HepG2 (cell line): ENCODE data around the gene GPATCH3. TPM values are rescaled to one million over a fixed set of nuclear protein-coding genes. Genes with fewer than 3 reads are reported as not detected.
A peak's percentile ranks its signal among the peaks of the same experiment; 100 is the strongest.

ENCODE experiments used
- BRCA1 ChIP-seq: sonication (generic); formaldehyde crosslinking; IDR thresholded peaks from 2 replicates; pipeline ENCODE4 v1.4.0; 2020; ENCODE audit warnings: missing genetic modification reagents
- CBX1 ChIP-seq: IDR thresholded peaks from one replicate; pipeline ENCODE4 v1.6.1; 2016; ENCODE audit warnings: antibody characterized with exemption, low read depth
- GFI1 ChIP-seq: sonication (generic); formaldehyde crosslinking; IDR thresholded peaks from 2 replicates; pipeline ENCODE4 v1.5.0; 2020; ENCODE audit warnings: missing genetic modification reagents, mild to moderate bottlenecking, borderline replicate concordance
- JDP2 ChIP-seq: sonication (generic); formaldehyde crosslinking; IDR thresholded peaks from 2 replicates; pipeline ENCODE4 v1.8.1; 2022; ENCODE audit warnings: missing genetic modification reagents, borderline replicate concordance
- KDM5A ChIP-seq: fragments of 200-600 bp; sonication (generic); IDR thresholded peaks from 2 replicates; pipeline ENCODE4 v1.7.0; 2018; ENCODE audit warnings: antibody characterized with exemption, mild to moderate bottlenecking, low read length, borderline replicate concordance
- LBX2 ChIP-seq: sonication (generic); formaldehyde crosslinking; IDR thresholded peaks from 2 replicates; pipeline ENCODE4 v1.5.0; 2020; ENCODE audit warnings: missing genetic modification reagents, mild to moderate bottlenecking, borderline replicate concordance
- MTA3 ChIP-seq: sonication (generic); formaldehyde crosslinking; IDR thresholded peaks from 2 replicates; pipeline ENCODE4 v1.4.0; 2020; ENCODE audit warnings: missing genetic modification reagents
- MTERF4 ChIP-seq: sonication (generic); formaldehyde crosslinking; IDR thresholded peaks from 2 replicates; pipeline ENCODE4 v1.8.0; 2023; ENCODE audit warnings: mild to moderate bottlenecking, missing genetic modification reagents
- NAIF1 ChIP-seq: sonication (generic); formaldehyde crosslinking; IDR thresholded peaks from 2 replicates; pipeline ENCODE4 v1.5.0; 2020; ENCODE audit warnings: mild to moderate bottlenecking, missing genetic modification reagents, borderline replicate concordance
- NCOA2 ChIP-seq: sonication (generic); formaldehyde crosslinking; IDR thresholded peaks from 2 replicates; pipeline ENCODE4 v1.8.0; 2022; ENCODE audit warnings: inconsistent platforms
- PRDM4 ChIP-seq: sonication (generic); formaldehyde crosslinking; IDR thresholded peaks from 2 replicates; pipeline ENCODE4 v1.9.0; 2021; ENCODE audit warnings: missing genetic modification reagents, borderline replicate concordance
- RCOR2 ChIP-seq: IDR thresholded peaks from 2 replicates; pipeline ENCODE4 v1.6.1; 2016; ENCODE audit warnings: missing biosample characterization, missing genetic modification reagents
- RXRB ChIP-seq: IDR thresholded peaks from 2 replicates; pipeline ENCODE4 v1.6.1; 2016; ENCODE audit warnings: borderline replicate concordance, missing genetic modification reagents, missing compliant biosample characterization
- SALL1 ChIP-seq: sonication (generic); formaldehyde crosslinking; IDR thresholded peaks from 2 replicates; pipeline ENCODE4 v1.8.0; 2022; ENCODE audit warnings: mild to moderate bottlenecking, missing genetic modification reagents
- SMAD3 ChIP-seq: sonication (generic); formaldehyde crosslinking; IDR thresholded peaks from 2 replicates; pipeline ENCODE4 v1.4.0; 2020; ENCODE audit warnings: missing genetic modification reagents
- TAF15 ChIP-seq: fragments of 200-400 bp; formaldehyde crosslinking; IDR thresholded peaks from one replicate; pipeline ENCODE4 v1.6.1; 2018; ENCODE audit warnings: mild to moderate bottlenecking, low read depth, low read length; ENCODE audit not compliant: poor library complexity, severe bottlenecking
- TCF7 ChIP-seq: sonication (generic); IDR thresholded peaks from 2 replicates; pipeline ENCODE4 v1.6.1; 2016; ENCODE audit warnings: antibody characterized with exemption, low read depth
- ZBTB2 ChIP-seq: sonication (generic); formaldehyde crosslinking; IDR thresholded peaks from 2 replicates; pipeline ENCODE4 v1.8.0; 2022; ENCODE audit warnings: low read depth, missing genetic modification reagents
- ZBTB25 ChIP-seq: IDR thresholded peaks from 2 replicates; pipeline ENCODE4 v1.6.1; 2018; ENCODE audit warnings: missing genetic modification reagents
- ZFP36L2 ChIP-seq: sonication (generic); formaldehyde crosslinking; IDR thresholded peaks from 2 replicates; pipeline ENCODE4 v1.4.0; 2020; ENCODE audit warnings: missing genetic modification reagents
- ZNF326 ChIP-seq: sonication (generic); formaldehyde crosslinking; IDR thresholded peaks from 2 replicates; pipeline ENCODE4 v1.4.0; 2020; ENCODE audit warnings: missing genetic modification reagents, borderline replicate concordance
- ZNF629 ChIP-seq: sonication (generic); formaldehyde crosslinking; conservative IDR thresholded peaks from 2 replicates; pipeline ENCODE4 v1.5.0; 2020; ENCODE audit warnings: missing genetic modification reagents
- ZSCAN25 ChIP-seq: sonication (generic); formaldehyde crosslinking; IDR thresholded peaks from 2 replicates; pipeline ENCODE4 v1.8.0; 2022; ENCODE audit warnings: mild to moderate bottlenecking, missing genetic modification reagents
- polyA plus RNA-seq, 8 experiments: library from polyadenylated mRNA; depleted of rRNA in 3 of 8; stranded (reverse) in 7 of 8; unstranded in 1 of 8; fragments of >200 nt; fragmentation: Illumina TruSeq in 4 of 8; extraction: Trizol in 4 of 8; gene quantifications; 2 replicates each; pipeline versions ENCODE4 v1.2.1 to v1.2.3, GENCODE V29; 2011 to 2016; ENCODE audit warnings: low read depth in 4 of 8, missing spikeins in 1 of 8, mixed read lengths in 1 of 8; ENCODE audit not compliant: insufficient read depth in 1 of 8
- total RNA-seq, 5 experiments: library from RNA; depleted of rRNA; stranded (reverse); fragments of >200 nt; fragmentation: Illumina TruSeq; extraction: Trizol; gene quantifications; 2 replicates each; pipeline ENCODE4 v1.2.3, GENCODE V29; 2016; ENCODE audit warnings: low read depth in 1 of 5

The GPATCH3 gene
- total and polyA plus RNA-seq, 2 of the 13 experiments (the other 11 are each of a cell fraction or from before 2014, with no cell fraction given) = 8.3 to 11.0 TPM

GRCh38 chr1:26900001-26900814 lies at the start of gene GPATCH3 (continued):
- TF ChIP-seq MTA3 (CRISPR knock-in tag) (no peak), ZNF629 (CRISPR knock-in tag) (no peak), ZBTB25 (CRISPR knock-in tag) (peak; percentile 69; the same call in 1 of the 2 replicates), TCF7 (no peak), LBX2 (CRISPR knock-in tag) (peak; percentile 50; the same call in 1 of the 2 replicates), ZNF326 (no peak), MTERF4 (no peak), KDM5A (peak; percentile 100), BRCA1 (CRISPR knock-in tag) (no peak), SMAD3 (CRISPR knock-in tag) (peak; percentile 71; the same call in 1 of the 2 replicates), ZBTB2 (CRISPR knock-in tag) (0 out of 2 replicates have a peak, but pooled peaks have one; percentile 44), ZSCAN25 (no peak), TAF15 (no peak), RCOR2 (peak; percentile 39; the same call in 1 of the 2 replicates), NCOA2 (CRISPR knock-in tag) (peak; percentile 55), PRDM4 (CRISPR knock-in tag) (no peak), RXRB (peak; percentile 57), JDP2 (no peak), ZFP36L2 (CRISPR knock-in tag) (no peak), CBX1 (no peak), GFI1 (CRISPR knock-in tag) (peak; percentile 73; the same call in 1 of the 2 replicates), SALL1 (CRISPR knock-in tag) (peak; percentile 89), NAIF1 (CRISPR knock-in tag) (peak; percentile 34; the same call in 1 of the 2 replicates)
